PC-3 (cell line): ENCODE data around the gene GLB1L2.
A peak's percentile ranks its signal among the peaks of the same experiment; 100 is the strongest.

ENCODE experiments used
- EZH2 ChIP-seq: fragments of 300-600 bp; sonication (generic); IDR thresholded peaks from one replicate; pipeline ENCODE4 v1.6.1; 2017; ENCODE audit warnings: antibody characterized with exemption, mild to moderate bottlenecking, low read length; ENCODE audit not compliant: unreplicated experiment
- TF ChIP-seq, protein P1 (sequence below): fragments of 300-600 bp; sonication (generic); conservative IDR thresholded peaks from 2 replicates; pipeline ENCODE4 v1.5.1; 2017; ENCODE audit warnings: antibody characterized with exemption, low read depth, mild to moderate bottlenecking, low read length

DNA sequence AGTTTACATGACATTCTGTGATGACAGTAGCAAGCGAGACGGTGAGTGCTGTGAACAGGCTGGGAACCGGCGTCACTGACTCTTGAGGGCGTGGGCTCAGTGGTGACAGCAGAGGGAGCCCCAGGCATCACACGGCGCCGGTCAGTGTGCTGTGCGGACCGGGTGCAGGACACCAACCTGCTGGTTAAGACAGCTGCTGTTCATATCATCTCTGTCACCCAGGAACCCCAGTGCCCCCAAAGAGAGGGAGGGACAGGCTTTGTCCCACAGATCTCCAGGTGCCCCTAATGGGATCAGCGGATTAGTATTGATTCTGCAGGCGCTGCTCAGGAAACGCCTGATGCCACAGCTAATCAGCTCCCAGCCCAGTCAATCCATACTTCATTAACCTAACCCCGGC, 61.9 kb downstream of the GLB1L2 start:
- TF ChIP-seq, protein P1, sequence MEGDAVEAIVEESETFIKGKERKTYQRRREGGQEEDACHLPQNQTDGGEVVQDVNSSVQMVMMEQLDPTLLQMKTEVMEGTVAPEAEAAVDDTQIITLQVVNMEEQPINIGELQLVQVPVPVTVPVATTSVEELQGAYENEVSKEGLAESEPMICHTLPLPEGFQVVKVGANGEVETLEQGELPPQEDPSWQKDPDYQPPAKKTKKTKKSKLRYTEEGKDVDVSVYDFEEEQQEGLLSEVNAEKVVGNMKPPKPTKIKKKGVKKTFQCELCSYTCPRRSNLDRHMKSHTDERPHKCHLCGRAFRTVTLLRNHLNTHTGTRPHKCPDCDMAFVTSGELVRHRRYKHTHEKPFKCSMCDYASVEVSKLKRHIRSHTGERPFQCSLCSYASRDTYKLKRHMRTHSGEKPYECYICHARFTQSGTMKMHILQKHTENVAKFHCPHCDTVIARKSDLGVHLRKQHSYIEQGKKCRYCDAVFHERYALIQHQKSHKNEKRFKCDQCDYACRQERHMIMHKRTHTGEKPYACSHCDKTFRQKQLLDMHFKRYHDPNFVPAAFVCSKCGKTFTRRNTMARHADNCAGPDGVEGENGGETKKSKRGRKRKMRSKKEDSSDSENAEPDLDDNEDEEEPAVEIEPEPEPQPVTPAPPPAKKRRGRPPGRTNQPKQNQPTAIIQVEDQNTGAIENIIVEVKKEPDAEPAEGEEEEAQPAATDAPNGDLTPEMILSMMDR = peak; percentile 34; the same call in 1 of the 2 replicates
- no peak for TF ChIP-seq EZH2
